ENCODE results near the gene RPP30. TPM values are rescaled to one million over a fixed set of nuclear protein-coding genes. Genes with fewer than 3 reads are reported as not detected.
A peak's percentile ranks its signal among the peaks of the same experiment; 100 is the strongest.

RPP30 gene
- total and polyA plus RNA-seq, 2 experiments from 2014 or later, result 89.7 to 142 TPM

DNA sequence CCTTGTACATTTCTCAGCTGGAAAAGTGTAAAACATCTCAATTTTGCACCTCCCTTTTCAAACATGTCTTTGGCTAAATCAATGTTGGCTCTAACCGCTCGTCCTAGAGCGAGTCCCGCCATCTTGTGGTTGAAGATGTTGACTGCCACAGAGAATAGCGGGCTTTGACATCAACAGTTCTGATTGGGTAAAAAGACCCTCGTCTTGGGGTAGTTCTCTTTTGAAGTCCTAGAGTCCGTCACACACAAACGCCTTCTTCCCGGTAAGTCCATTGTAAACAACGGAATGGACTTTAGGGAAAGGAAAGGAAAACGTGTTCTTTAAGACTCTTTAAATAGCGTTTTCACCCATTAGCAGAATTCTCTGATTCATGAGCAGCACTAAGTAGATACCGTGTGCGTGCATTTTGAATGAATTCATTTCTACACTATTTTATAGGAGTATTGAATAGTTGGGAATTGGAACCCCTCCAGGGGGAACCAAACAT, 452 bp upstream of the RPP30 start:
- no peaks in the 10 kb centered on the region for H3K27me3 ChIP-seq (ENCODE audit: insufficient read depth)
- H3F3A ChIP-seq (replicated peaks; ENCODE audit: low read depth), result no peaks in the 10 kb centered on the region
- ATAC-seq, result peak; percentile 92
- H3K4me3 Mint-ChIP-seq, result peak overlapping the region; percentile 94
- no peaks in the 10 kb centered on the region for H3K27me3 Mint-ChIP-seq (ENCODE audit: insufficient read depth, low read depth, poor library complexity)
- peak overlapping the region; percentile 87 for H3K4me2 ChIP-seq
- peaks cover 15% of the 10 kb centered on the region for H3K36me3 Mint-ChIP-seq (ENCODE audit: low read depth)
- peak overlapping the region; percentile 97; the same call in 1 of the 2 replicates for H3K27ac Mint-ChIP-seq
- peaks cover 20% of the 10 kb centered on the region; the same call in 2 of the 3 replicates for H3K4me1 Mint-ChIP-seq
- peaks cover 19% of the 10 kb centered on the region for H3K4me1 ChIP-seq (ENCODE audit: insufficient read depth)
- peaks cover 8% of the 10 kb centered on the region; the same call in 1 of the 2 replicates for H4K20me1 ChIP-seq (replicated peaks; ENCODE audit: insufficient read depth)
- peak overlapping the region; percentile 99 for H2AFZ ChIP-seq
- H3K79me2 ChIP-seq (replicated peaks; ENCODE audit: insufficient read depth), result peaks cover 36% of the 10 kb centered on the region
- H3K9me3 Mint-ChIP-seq, result peaks cover 16% of the 10 kb centered on the region
- no peak overlapping the region for H3K27ac ChIP-seq (ENCODE audit: low read depth)
- DNase-seq (ENCODE audit: low spot score), result peak; percentile 96
- peaks cover 6% of the 10 kb centered on the region for H3K36me3 ChIP-seq (ENCODE audit: insufficient read depth)
- H3K4me3 ChIP-seq, result peak overlapping the region; percentile 72
- H3K9me2 ChIP-seq (ENCODE audit: insufficient read depth), result 0 out of 2 replicates have a peak, but pooled peaks cover 4% of the 10 kb centered on the region
- TF ChIP-seq CREB1 (CRISPR knock-in tag; IDR thresholded peaks at IDR 0.05; ENCODE audit: low read depth), result peak; percentile 65
- TF ChIP-seq CTCF (conservative IDR thresholded peaks at IDR 0.05; ENCODE audit: low read depth in 2 of 2), result peak; percentile 70 to 88
- TF ChIP-seq STAT1 (IDR thresholded peaks at IDR 0.05; ENCODE audit: unreplicated experiment), result no peak

- DNase-seq (ENCODE audit: low spot score), result no peak
- Histone ChIP-seq H3K4me2 (peak overlapping the region; percentile 87), H3K27ac (ENCODE audit: low read depth) (no peak overlapping the region), H3K27me3 (ENCODE audit: insufficient read depth) (no peaks in the 10 kb centered on the region), H2AFZ (no peak overlapping the region), H3K9me2 (ENCODE audit: insufficient read depth) (0 out of 2 replicates have a peak, but pooled peaks cover 4% of the 10 kb centered on the region), H4K20me1 (replicated peaks; ENCODE audit: insufficient read depth) (peaks cover 8% of the 10 kb centered on the region; the same call in 1 of the 2 replicates), H3K36me3 (ENCODE audit: insufficient read depth) (peaks cover 10% of the 10 kb centered on the region), H3K4me1 (ENCODE audit: insufficient read depth) (peaks cover 19% of the 10 kb centered on the region), H3K79me2 (replicated peaks; ENCODE audit: insufficient read depth) (peaks cover 36% of the 10 kb centered on the region), H3F3A (replicated peaks; ENCODE audit: low read depth) (no peaks in the 10 kb centered on the region), H3K4me3 (peak overlapping the region; percentile 72)
- Mint-ChIP-seq H3K9me3 (peaks cover 16% of the 10 kb centered on the region), H3K36me3 (ENCODE audit: low read depth) (peaks cover 27% of the 10 kb centered on the region), H3K27me3 (ENCODE audit: insufficient read depth, low read depth, poor library complexity) (no peaks in the 10 kb centered on the region), H3K4me3 (peak overlapping the region; percentile 94), H3K4me1 (peaks cover 20% of the 10 kb centered on the region; the same call in 2 of the 3 replicates), H3K27ac (peak overlapping the region; percentile 97; the same call in 1 of the 2 replicates)
- no peak for ATAC-seq
- TF ChIP-seq EZH2phosphoT487 (IDR thresholded peaks at IDR 0.05; ENCODE audit: unreplicated experiment) (no peak), ZNF331 (CRISPR knock-in tag; IDR thresholded peaks at IDR 0.05; ENCODE audit: low read depth) (no peak), EZH2 (IDR thresholded peaks at IDR 0.05; ENCODE audit: low read depth, unreplicated experiment) (no peak), NANOG (IDR thresholded peaks at IDR 0.05; ENCODE audit: borderline replicate concordance) (no peak), ZNF114 (CRISPR knock-in tag; IDR thresholded peaks at IDR 0.05) (no peak), ETS1 (IDR thresholded peaks at IDR 0.05) (no peak), POLR2AphosphoS5 (IDR thresholded peaks at IDR 0.05; ENCODE audit: low read depth) (no peak), CTCF (conservative IDR thresholded peaks at IDR 0.05; ENCODE audit: low read depth in 2 of 2) (no peak), STAT1 (IDR thresholded peaks at IDR 0.05; ENCODE audit: unreplicated experiment) (no peak), JUNB (IDR thresholded peaks at IDR 0.05; ENCODE audit: unreplicated experiment) (no peak), CREB1 (CRISPR knock-in tag; IDR thresholded peaks at IDR 0.05; ENCODE audit: low read depth) (no peak)
- TF ChIP-seq, protein P1, sequence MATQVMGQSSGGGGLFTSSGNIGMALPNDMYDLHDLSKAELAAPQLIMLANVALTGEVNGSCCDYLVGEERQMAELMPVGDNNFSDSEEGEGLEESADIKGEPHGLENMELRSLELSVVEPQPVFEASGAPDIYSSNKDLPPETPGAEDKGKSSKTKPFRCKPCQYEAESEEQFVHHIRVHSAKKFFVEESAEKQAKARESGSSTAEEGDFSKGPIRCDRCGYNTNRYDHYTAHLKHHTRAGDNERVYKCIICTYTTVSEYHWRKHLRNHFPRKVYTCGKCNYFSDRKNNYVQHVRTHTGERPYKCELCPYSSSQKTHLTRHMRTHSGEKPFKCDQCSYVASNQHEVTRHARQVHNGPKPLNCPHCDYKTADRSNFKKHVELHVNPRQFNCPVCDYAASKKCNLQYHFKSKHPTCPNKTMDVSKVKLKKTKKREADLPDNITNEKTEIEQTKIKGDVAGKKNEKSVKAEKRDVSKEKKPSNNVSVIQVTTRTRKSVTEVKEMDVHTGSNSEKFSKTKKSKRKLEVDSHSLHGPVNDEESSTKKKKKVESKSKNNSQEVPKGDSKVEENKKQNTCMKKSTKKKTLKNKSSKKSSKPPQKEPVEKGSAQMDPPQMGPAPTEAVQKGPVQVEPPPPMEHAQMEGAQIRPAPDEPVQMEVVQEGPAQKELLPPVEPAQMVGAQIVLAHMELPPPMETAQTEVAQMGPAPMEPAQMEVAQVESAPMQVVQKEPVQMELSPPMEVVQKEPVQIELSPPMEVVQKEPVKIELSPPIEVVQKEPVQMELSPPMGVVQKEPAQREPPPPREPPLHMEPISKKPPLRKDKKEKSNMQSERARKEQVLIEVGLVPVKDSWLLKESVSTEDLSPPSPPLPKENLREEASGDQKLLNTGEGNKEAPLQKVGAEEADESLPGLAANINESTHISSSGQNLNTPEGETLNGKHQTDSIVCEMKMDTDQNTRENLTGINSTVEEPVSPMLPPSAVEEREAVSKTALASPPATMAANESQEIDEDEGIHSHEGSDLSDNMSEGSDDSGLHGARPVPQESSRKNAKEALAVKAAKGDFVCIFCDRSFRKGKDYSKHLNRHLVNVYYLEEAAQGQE (IDR thresholded peaks at IDR 0.05; ENCODE audit: unreplicated experiment), result no peak
Observed at GRCh38 chr10:90872648-90873020, 860 bp downstream of the RPP30 start.

Data from GM23338 (cell line).